GM12865 (cell line): ENCODE results near the gene AKAP12.
"Not testable (repeated sequence)": the region's sequence is repeated elsewhere in the genome, so short reads cannot be mapped to it uniquely, and the experiment has no call there.

ENCODE experiments used
- DNase-seq: peaks from one replicate; pipeline ENCODE4 v3.0.0; 2010; ENCODE audit warnings: low read depth
- H3K4me3 ChIP-seq: 2 replicates; pipeline ENCODE4 v1.5.1; 2011; ENCODE audit warnings: mild to moderate bottlenecking, low read depth, low read length, control low read depth
- TF ChIP-seq, protein P1 (sequence below): IDR thresholded peaks from 2 replicates; pipeline ENCODE4 v1.5.1; 2011; ENCODE audit warnings: low read length, control low read depth, low read depth, inconsistent platforms; ENCODE audit not compliant: insufficient read depth; ENCODE audit errors: missing control alignments

Gene AKAP12

DNA sequence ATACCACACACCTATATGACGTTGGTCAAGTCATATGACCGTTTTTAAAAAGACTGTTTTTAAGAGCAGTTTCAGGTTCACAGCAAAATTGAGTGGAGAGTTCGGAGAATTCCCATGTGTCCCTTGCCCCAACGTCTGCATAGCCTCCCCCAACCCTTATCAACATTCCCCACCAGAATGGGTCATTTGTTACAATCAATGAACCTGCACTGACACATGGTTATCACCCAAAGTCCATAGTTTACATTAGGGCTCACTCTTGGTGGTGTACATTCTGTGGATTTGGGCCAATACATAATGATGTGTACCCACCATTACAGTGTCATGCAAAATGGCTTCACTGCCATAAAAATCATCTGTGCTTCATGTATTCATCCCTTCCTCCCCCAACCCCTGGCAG, 99.6 kb downstream of the AKAP12 start:
- no peak overlapping the region for H3K4me3 ChIP-seq
- TF ChIP-seq, protein P1, sequence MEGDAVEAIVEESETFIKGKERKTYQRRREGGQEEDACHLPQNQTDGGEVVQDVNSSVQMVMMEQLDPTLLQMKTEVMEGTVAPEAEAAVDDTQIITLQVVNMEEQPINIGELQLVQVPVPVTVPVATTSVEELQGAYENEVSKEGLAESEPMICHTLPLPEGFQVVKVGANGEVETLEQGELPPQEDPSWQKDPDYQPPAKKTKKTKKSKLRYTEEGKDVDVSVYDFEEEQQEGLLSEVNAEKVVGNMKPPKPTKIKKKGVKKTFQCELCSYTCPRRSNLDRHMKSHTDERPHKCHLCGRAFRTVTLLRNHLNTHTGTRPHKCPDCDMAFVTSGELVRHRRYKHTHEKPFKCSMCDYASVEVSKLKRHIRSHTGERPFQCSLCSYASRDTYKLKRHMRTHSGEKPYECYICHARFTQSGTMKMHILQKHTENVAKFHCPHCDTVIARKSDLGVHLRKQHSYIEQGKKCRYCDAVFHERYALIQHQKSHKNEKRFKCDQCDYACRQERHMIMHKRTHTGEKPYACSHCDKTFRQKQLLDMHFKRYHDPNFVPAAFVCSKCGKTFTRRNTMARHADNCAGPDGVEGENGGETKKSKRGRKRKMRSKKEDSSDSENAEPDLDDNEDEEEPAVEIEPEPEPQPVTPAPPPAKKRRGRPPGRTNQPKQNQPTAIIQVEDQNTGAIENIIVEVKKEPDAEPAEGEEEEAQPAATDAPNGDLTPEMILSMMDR, result no peak
- no peak for DNase-seq

DNA sequence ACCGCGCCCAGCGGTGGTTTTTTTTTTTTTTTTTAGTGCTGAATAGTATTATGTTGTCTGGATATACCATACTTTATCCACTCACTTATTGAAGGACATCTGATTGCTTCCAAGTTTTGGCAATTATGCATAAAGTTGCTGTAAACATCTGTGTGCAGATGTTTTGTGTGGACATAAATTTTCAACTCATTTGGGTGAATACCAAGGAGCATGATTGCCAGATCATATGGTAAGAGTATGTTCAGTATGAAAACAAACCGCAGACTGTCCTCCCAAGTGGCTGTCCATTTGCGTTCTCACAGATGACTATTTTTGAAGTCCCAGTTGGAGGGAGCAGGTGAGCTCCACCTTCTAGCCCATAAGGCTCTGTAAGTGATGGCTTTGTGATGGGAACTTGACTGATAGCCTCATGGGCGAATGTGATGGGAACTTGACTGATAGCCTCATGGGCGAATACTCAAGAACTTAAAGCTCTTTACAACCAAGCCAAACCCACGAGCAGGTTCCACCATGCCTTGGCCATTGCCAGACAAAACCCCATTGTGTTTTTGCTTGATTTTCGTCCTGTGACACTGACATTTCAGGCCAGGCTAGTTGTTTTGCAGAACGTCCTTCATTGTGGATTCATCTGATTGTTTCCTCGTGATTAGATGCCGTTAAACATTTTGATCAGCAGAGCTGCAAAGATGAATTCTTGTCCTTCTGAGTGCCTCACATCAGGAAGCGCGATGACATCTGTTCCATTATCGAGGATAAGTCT, 100.6 kb downstream of the AKAP12 start:
- DNase-seq, result no peak
- TF ChIP-seq, protein P1, result no peak
- H3K4me3 ChIP-seq, result no peak overlapping the region

DNA sequence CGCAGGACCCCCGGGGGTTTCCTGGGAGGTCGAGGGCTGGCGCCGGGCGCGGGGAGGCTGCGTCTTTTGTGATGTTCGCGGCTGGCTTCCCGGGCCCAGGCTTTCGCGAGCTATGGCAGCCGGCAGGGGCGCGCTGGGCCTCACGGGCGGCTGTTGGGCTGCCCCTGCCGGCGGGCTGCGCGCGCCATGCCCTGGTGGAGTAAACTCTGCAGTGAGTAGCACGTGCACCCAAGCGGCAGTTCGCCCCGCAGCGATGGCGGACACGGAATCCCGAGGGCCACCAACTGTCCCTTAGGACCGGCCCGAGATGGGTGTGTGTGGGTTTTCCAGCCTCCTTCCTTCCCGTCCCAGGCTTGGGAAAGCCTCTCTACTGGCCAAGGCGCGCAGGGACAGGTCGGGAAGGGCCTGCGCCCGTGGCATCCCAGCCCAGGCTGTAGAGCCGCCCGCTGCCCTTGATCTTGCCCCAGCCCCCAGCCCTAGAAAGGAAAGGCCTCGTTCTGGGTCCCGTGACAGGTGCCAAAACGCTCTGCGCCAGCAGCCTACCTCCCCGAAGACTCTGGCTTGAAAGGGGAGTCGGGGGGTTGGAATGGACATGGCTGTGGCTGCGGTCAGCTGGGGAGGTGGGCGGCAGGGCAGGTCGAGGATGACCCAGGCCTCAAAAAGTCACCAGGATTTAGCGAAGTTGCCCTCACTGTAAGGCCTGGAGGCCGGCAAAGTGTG, 101.9 kb downstream of the AKAP12 start:
- no peak for DNase-seq
- H3K4me3 ChIP-seq, result no peak overlapping the region
- TF ChIP-seq, protein P1, result no peak

DNA sequence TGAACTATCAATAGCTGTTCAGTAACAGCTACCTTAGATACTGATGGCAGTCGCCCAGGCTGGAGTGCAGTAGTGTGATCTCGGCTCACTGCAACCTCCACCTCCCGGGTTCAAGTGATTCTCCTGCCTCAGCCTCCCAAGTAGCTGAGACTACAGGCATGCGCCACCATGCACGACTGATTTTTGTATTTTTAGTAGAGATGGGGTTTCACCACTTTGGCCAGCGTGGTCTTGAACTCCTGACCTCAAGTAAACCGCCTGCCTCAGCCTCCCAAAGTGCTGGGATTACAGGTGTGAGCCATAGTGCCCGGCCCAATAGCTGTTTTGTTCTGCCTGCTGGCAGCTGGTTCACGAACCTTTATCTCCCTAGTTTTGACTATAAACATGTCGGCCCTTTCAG, 103.0 kb downstream of the AKAP12 start:
- not testable (repeated sequence) for DNase-seq

DNA sequence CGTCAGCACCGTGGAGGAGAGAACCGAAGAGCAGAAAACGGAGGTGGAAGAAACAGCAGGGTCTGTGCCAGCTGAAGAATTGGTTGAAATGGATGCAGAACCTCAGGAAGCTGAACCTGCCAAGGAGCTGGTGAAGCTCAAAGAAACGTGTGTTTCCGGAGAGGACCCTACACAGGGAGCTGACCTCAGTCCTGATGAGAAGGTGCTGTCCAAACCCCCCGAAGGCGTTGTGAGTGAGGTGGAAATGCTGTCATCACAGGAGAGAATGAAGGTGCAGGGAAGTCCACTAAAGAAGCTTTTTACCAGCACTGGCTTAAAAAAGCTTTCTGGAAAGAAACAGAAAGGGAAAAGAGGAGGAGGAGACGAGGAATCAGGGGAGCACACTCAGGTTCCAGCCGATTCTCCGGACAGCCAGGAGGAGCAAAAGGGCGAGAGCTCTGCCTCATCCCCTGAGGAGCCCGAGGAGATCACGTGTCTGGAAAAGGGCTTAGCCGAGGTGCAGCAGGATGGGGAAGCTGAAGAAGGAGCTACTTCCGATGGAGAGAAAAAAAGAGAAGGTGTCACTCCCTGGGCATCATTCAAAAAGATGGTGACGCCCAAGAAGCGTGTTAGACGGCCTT, 110.0 kb downstream of the AKAP12 start:
- TF ChIP-seq, protein P1, result no peak
- DNase-seq, result no peak
- no peak overlapping the region for H3K4me3 ChIP-seq

More for the DNA sequence above, 103.0 kb downstream of the AKAP12 start:
- H3K4me3 ChIP-seq, result not testable (repeated sequence)

DNA sequence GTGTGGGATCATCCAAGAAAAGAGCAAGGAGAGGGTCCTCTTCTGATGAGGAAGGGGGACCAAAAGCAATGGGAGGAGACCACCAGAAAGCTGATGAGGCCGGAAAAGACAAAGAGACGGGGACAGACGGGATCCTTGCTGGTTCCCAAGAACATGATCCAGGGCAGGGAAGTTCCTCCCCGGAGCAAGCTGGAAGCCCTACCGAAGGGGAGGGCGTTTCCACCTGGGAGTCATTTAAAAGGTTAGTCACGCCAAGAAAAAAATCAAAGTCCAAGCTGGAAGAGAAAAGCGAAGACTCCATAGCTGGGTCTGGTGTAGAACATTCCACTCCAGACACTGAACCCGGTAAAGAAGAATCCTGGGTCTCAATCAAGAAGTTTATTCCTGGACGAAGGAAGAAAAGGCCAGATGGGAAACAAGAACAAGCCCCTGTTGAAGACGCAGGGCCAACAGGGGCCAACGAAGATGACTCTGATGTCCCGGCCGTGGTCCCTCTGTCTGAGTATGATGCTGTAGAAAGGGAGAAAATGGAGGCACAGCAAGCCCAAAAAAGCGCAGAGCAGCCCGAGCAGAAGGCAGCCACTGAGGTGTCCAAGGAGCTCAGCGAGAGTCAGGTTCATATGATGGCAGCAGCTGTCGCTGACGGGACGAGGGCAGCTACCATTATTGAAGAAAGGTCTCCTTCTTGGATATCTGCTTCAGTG, 110.8 kb downstream of the AKAP12 start:
- H3K4me3 ChIP-seq, result no peak overlapping the region
- no peak for DNase-seq
- TF ChIP-seq, protein P1, result no peak
